Non-pigmented ciliary epithelial cell (primary cell): ENCODE results near the gene TRUB1.
A peak's percentile ranks its signal among the peaks of the same experiment; 100 is the strongest.
"Not testable (repeated sequence)": the region's sequence is repeated elsewhere in the genome, so short reads cannot be mapped to it uniquely, and the experiment has no call there.

Source experiments
- DNase-seq: peaks from one replicate; pipeline ENCODE4 v3.0.0-alpha.2; 2010; ENCODE audit warnings: low read depth

The TRUB1 gene

GRCh38 chr10:114937962-114938855, at the start of gene TRUB1:
Gene TRUB1 (plus strand): TSS chr10:114938195. CDS start chr10:114938254, 59 bp downstream.
- peak; percentile 92 for DNase-seq

- DNase-seq: no peak
Measured at GRCh38 chr10:114893251-114893650, 44.7 kb upstream of the TRUB1 start.

- DNase-seq: no peak
Measured at GRCh38 chr10:114894911-114895310, 43.1 kb upstream of the TRUB1 start.

- not testable (repeated sequence) for DNase-seq
Measured at GRCh38 chr10:114897011-114897410, 41.0 kb upstream of the TRUB1 start.

GRCh38 chr10:114897593-114897992, 40.4 kb upstream of the TRUB1 start:
- DNase-seq: no peak

GRCh38 chr10:114899982-114900381, 38.0 kb upstream of the TRUB1 start:
- no peak for DNase-seq

- DNase-seq: no peak
Measured at GRCh38 chr10:114900658-114901057, 37.3 kb upstream of the TRUB1 start.

GRCh38 chr10:114902151-114902550, 35.8 kb upstream of the TRUB1 start:
- no peak for DNase-seq

- no peak for DNase-seq
Measured at GRCh38 chr10:114905450-114905849, 32.5 kb upstream of the TRUB1 start.

GRCh38 chr10:114906981-114907380, 31.0 kb upstream of the TRUB1 start:
- DNase-seq: no peak

GRCh38 chr10:114908896-114909295, 29.1 kb upstream of the TRUB1 start:
- DNase-seq: no peak

- DNase-seq: no peak
Measured at GRCh38 chr10:114911052-114911711, 26.8 kb upstream of the TRUB1 start.

GRCh38 chr10:114911801-114912469, 26.1 kb upstream of the TRUB1 start:
- DNase-seq: no peak

GRCh38 chr10:114912470-114912859, 25.5 kb upstream of the TRUB1 start:
- no peak for DNase-seq

GRCh38 chr10:114914560-114914959, 23.4 kb upstream of the TRUB1 start:
- DNase-seq: no peak

- no peak for DNase-seq
Measured at GRCh38 chr10:114915294-114915693, 22.7 kb upstream of the TRUB1 start.

GRCh38 chr10:114916653-114917052, 21.3 kb upstream of the TRUB1 start:
- DNase-seq: no peak

- DNase-seq: no peak
Measured at GRCh38 chr10:114917459-114917858, 20.5 kb upstream of the TRUB1 start.

GRCh38 chr10:114917927-114918672, 19.9 kb upstream of the TRUB1 start:
- no peak for DNase-seq

GRCh38 chr10:114920459-114920858, 17.5 kb upstream of the TRUB1 start:
- DNase-seq: no peak

- no peak for DNase-seq
Measured at GRCh38 chr10:114922003-114922402, 16.0 kb upstream of the TRUB1 start.

- no peak for DNase-seq
Measured at GRCh38 chr10:114923551-114923950, 14.4 kb upstream of the TRUB1 start.
